AG10803 (cell line): ENCODE results near the gene PSMB8.

ENCODE experiments used
- DNase-seq: peaks from one replicate; pipeline ENCODE4 v3.0.0; 2010; ENCODE audit warnings: low read depth
- H3K4me3 ChIP-seq: 2 replicates; pipeline ENCODE4 v1.5.1; 2011; ENCODE audit warnings: mild to moderate bottlenecking, low read length, control low read depth
- CTCF ChIP-seq: conservative IDR thresholded peaks from 2 replicates; pipeline ENCODE4 v1.5.1; 2011; ENCODE audit warnings: mild to moderate bottlenecking, low read length, control low read depth, inconsistent platforms

Gene PSMB8

DNA sequence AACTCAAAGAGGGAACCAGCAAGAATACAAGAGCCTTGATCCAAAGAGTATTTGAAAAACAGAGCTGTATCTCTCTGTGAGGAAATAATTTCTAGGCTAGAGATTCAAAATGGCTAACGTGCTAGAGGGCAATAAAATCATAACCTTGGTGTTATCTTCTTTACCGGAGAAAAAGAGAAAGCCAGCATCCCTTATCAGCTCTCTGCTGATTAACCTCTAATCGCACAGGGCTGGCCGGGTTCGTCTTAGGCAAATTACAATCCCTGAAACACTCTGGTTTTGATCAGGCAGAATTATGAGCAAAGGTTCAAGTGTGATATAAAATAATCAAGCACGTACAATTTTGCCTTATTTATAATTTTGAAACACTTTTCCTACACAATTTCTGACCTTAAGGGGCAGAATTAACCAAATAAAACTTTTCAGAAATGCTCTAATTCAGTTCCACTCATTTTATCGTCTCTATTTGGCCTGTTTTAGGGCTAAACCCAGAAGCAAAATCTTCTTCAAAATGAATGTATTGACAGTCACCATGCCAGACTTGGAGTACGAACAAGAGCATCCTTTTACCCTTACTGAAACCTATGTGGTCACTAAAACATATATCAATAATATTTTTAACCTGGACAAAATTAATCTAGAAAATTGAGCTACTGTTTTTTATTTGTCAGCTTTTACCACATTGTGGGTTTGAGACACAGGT, 23.9 kb upstream of the PSMB8 start:
- TF ChIP-seq CTCF: no peak
- DNase-seq: no peak
- H3K4me3 ChIP-seq: no peak overlapping the region

- DNase-seq: no peak
- TF ChIP-seq CTCF: no peak
- no peak overlapping the region for H3K4me3 ChIP-seq
These were observed 23.2 kb upstream of the PSMB8 start for GRCh38 chr6:32867022-32867477.

DNA sequence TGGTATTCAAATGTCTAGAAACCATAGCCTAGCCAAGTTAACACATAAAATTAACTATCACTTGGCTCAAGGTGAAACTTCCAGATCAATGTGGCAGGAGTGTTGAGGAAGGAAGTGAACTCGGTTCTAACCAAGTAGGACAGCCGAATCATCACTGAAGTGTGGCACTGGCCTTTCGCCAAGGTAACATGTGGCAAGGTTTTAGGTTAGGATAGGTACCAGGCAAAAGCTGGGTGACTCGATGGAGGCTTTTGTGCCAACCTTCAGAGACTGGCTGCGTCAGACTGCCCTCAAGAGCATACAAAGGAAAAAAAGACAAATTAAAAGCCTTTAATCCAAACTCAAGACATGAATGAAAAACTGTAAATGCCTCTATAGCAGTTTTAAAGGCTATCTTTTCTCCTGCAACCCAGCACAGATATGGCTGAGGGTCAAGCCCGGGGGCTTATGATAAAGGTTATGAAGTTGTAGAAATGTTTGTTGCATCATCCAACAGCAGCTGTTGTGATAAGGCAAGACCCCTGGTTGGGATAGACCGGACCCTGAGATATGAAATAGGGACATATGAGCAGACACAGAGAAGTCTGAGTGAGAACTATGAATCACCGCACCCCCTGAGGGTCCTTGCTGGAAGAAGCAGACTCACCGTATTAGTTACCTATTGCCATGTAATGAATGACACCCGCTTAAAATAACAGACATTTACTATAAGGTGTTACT, 22.0 kb upstream of the PSMB8 start:
- no peak for TF ChIP-seq CTCF
- no peak overlapping the region for H3K4me3 ChIP-seq
- DNase-seq: no peak

DNA sequence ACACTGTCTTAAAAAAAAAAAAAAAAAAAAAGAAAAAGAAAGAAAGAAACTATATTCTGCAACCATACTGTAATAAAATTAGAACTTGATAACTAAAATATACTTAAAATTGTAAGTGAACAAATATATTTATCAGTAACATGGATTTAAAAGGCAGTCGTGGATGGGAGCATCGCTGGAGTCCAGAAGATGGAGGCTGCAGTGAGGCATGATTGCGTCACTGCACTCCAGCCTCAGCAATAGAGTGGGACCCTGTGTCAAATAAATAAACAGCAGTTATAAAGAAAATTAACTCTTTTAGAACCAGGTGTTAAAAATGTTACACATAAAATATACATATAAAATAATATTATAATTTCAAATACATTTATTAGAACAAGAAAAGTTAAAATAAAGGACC, 18.9 kb upstream of the PSMB8 start:
- no peak for TF ChIP-seq CTCF
- no peak for DNase-seq
- H3K4me3 ChIP-seq: no peak overlapping the region

- DNase-seq: no peak
- H3K4me3 ChIP-seq: no peak overlapping the region
- no peak for TF ChIP-seq CTCF
These were observed 16.8 kb upstream of the PSMB8 start for GRCh38 chr6:32860674-32861073.

DNA sequence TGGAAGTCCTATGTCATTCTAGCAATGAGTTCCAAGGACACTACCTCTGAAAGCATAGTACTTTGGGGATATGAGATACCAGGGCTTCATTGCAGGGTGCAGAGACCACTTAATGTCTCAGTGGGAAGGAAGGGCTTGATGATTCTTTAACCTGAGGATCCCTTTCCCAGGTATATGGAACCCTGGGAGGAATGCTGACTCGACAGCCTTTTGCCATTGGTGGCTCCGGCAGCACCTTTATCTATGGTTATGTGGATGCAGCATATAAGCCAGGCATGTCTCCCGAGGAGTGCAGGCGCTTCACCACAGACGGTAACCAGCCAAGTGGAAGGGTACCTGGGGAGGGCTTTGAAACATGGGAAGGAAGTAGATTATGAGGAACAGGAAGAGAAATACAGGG, 14.3 kb upstream of the PSMB8 start:
- TF ChIP-seq CTCF: no peak
- H3K4me3 ChIP-seq: no peak overlapping the region
- no peak for DNase-seq
